Progenitor cell of endocrine pancreas (in vitro differentiated cells): Measurements from ENCODE around the gene ZNF780B. TPM values are rescaled to one million over a fixed set of nuclear protein-coding genes. Genes with fewer than 3 reads are reported as not detected.

ENCODE experiments used
- DNase-seq: peaks from one replicate; pipeline ENCODE4 v3.0.0; 2021; ENCODE audit warnings: low spot score; ENCODE audit not compliant: unreplicated experiment
- H3K27ac Mint-ChIP-seq: 2 replicates; pipeline ENCODE4 v1.8.0; 2021; ENCODE audit warnings: mild to moderate bottlenecking, moderate library complexity, mixed read lengths
- H3K27me3 Mint-ChIP-seq: 2 replicates; pipeline ENCODE4 v1.8.0; 2021; ENCODE audit warnings: mixed read lengths
- H3K36me3 Mint-ChIP-seq: 2 replicates; pipeline ENCODE4 v1.8.0; 2022; ENCODE audit warnings: mixed read lengths; ENCODE audit not compliant: insufficient read depth
- H3K4me1 Mint-ChIP-seq: 2 replicates; pipeline ENCODE4 v1.8.0; 2021; ENCODE audit warnings: low read depth, mixed read lengths
- H3K4me3 Mint-ChIP-seq: 2 replicates; pipeline ENCODE4 v1.8.0; 2021; ENCODE audit warnings: low read depth, mild to moderate bottlenecking, moderate library complexity, mixed read lengths
- H3K9me3 Mint-ChIP-seq: 2 replicates; pipeline ENCODE4 v1.8.0; 2021; ENCODE audit warnings: low read depth, mixed read lengths
- total RNA-seq: library from RNA; stranded (reverse); gene quantifications from 2 replicates; pipeline ENCODE4 v1.2.1, GENCODE V29; 2021
- TF ChIP-seq, protein P1 (sequence below): fragments of 200-600 bp; sonication (generic); IDR thresholded peaks from one replicate; pipeline ENCODE4 v1.5.0; 2021; ENCODE audit warnings: antibody characterized with exemption, mild to moderate bottlenecking; ENCODE audit not compliant: unreplicated experiment

ZNF780B gene
- total RNA-seq, 1 donor from 2014 or later, result 45.9 TPM

DNA sequence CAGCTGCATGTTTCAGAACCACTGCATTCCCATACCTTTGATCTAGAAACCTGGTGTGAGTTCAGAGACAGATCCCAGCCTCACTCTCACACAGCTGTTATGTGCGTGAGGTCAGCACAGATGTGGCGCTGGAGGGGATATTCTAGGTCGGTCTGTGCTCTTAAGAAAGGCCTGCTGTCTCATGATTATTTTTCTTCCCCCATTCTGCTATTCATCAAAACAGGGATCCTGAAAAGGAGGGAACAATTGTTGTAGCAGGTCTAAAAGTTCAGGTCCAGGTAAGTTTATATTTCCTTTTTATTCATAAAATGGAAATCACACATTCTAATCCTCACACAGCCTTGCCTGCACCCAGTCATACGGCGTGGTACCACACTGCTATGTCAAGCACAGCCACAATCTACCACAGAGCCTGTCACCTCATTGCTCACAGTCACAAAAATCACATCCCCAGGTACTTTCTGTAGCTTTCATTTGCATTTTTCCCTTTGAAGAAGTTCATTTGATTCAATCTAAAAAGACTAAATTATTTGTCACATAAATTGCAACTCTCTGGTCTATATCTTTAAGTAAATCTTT lies 58.3 kb downstream of the ZNF780B start:
- peaks cover 17% of the 10 kb centered on the region for H3K4me1 Mint-ChIP-seq
- TF ChIP-seq, protein P1, sequence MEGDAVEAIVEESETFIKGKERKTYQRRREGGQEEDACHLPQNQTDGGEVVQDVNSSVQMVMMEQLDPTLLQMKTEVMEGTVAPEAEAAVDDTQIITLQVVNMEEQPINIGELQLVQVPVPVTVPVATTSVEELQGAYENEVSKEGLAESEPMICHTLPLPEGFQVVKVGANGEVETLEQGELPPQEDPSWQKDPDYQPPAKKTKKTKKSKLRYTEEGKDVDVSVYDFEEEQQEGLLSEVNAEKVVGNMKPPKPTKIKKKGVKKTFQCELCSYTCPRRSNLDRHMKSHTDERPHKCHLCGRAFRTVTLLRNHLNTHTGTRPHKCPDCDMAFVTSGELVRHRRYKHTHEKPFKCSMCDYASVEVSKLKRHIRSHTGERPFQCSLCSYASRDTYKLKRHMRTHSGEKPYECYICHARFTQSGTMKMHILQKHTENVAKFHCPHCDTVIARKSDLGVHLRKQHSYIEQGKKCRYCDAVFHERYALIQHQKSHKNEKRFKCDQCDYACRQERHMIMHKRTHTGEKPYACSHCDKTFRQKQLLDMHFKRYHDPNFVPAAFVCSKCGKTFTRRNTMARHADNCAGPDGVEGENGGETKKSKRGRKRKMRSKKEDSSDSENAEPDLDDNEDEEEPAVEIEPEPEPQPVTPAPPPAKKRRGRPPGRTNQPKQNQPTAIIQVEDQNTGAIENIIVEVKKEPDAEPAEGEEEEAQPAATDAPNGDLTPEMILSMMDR, result no peak
- peaks cover 3% of the 10 kb centered on the region for H3K9me3 Mint-ChIP-seq
- no peak for DNase-seq
- peak overlapping the region; percentile 93 for H3K27ac Mint-ChIP-seq
- H3K36me3 Mint-ChIP-seq, result peaks cover 5% of the 10 kb centered on the region
- H3K4me3 Mint-ChIP-seq, result peak overlapping the region; percentile 90
- H3K27me3 Mint-ChIP-seq, result no peaks in the 10 kb centered on the region

DNA sequence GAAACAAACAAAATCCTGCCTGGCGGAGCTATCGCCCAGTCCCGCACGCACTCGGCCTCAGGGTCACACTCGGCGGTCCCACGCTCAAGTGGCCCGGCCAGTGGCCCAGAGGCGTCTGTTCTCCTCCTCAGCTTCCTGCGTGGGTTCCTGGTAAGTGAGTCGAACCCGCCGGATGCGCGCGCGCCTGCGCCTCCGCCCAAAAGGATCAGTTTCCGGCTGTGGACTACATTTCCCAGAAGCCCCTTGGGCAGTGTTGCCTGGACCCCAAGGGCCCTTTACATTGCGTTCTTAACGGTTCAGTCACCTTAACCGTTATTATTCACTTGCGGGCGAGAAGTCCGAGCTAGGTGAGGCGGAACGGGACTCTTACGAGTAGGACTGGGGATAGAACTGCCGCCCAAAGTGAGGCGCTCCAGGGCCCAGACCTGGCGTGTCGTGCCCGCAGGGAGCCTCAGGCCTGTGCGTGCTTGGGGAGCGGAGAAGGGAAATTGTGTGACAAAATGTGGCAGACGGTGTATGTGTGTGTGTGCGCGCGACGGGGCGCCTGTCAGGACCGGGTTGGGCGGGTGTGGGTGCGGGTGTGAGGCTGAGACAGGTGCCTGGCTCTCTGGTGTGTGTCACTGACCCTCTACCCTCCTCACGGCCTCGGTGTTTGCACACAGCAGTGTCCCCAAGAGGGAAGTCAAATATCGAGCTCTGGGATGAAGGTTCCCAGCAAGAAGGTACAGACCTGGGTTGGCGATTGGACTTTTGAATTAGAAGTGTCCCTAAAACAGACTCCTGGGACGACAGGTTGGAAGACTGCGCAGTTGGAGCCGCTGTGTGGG lies 59.0 kb downstream of the ZNF780B start, which contains the start of gene ZNF546:
ZNF546 (plus strand) TSS at position 250 of the 827 bp plus-strand sequence. CDS start 1,267 bp downstream, outside the sequence.
- Mint-ChIP-seq H3K27ac (peak within 1 kb of the TSS; percentile 93), H3K4me1 (peaks cover 17% of the 10 kb centered on the region), H3K9me3 (peaks cover 3% of the 10 kb centered on the region), H3K27me3 (no peaks in the 10 kb centered on the region), H3K36me3 (peaks cover 5% of the 10 kb centered on the region), H3K4me3 (peak within 1 kb of the TSS; percentile 90)
- DNase-seq, result peak; percentile 62
- TF ChIP-seq, protein P1, result no peak

DNA sequence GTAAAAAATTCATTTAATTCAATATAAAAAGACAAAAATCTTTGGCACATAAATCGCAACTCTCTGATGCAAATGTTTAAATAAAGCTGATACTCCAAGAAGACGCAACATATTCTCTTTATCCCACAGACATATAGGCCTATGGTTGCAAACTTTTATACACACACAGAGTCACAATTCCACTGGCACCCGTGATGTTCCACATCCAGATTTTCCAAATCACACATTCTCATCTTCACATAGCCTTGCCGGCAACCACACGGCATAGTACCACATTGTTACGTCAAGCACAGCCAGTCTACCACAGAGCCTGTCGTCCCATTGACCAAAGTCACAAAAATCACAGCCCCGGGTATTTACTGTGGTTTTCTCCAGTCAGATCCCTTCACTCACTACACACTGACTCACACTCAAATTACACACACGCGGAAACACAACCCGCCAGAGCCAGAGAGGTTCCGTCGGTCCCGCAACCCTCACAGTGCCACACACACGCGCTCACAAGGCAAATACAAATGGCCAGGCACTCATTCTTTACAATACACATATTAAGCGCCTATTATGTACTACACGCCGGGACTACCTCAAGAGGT lies 59.7 kb downstream of the ZNF780B start:
- peak overlapping the region; percentile 90 for H3K4me3 Mint-ChIP-seq
- no peaks in the 10 kb centered on the region for H3K27me3 Mint-ChIP-seq
- H3K4me1 Mint-ChIP-seq, result peaks cover 17% of the 10 kb centered on the region
- H3K9me3 Mint-ChIP-seq, result peaks cover 3% of the 10 kb centered on the region
- TF ChIP-seq, protein P1, result no peak
- H3K27ac Mint-ChIP-seq, result peak overlapping the region; percentile 93
- DNase-seq, result no peak
- peaks cover 5% of the 10 kb centered on the region for H3K36me3 Mint-ChIP-seq

DNA sequence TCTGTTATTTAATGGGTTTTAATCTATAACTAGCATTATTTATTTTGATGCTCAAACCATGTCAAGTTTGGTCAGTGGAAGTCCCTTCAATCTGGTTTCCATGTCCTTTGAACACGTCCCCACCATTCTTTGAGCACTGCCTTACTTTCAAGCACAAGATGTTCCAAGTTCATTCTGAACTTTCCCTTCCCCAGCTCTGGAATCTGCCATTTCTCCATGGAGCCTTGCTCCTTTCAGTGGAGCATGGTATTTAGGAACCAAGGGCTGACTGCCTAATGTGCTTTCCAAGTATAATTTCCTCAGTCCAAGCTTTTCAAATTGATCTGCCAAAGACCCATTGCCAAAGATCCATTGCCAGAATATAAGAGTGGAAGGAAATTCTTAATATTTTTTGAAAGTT lies 60.2 kb downstream of the ZNF780B start:
- Mint-ChIP-seq H3K27ac (no peak overlapping the region), H3K36me3 (peaks cover 5% of the 10 kb centered on the region), H3K4me3 (peak overlapping the region; percentile 65), H3K9me3 (peaks cover 3% of the 10 kb centered on the region), H3K4me1 (peaks cover 17% of the 10 kb centered on the region), H3K27me3 (no peaks in the 10 kb centered on the region)
- no peak for DNase-seq
- TF ChIP-seq, protein P1, result no peak

DNA sequence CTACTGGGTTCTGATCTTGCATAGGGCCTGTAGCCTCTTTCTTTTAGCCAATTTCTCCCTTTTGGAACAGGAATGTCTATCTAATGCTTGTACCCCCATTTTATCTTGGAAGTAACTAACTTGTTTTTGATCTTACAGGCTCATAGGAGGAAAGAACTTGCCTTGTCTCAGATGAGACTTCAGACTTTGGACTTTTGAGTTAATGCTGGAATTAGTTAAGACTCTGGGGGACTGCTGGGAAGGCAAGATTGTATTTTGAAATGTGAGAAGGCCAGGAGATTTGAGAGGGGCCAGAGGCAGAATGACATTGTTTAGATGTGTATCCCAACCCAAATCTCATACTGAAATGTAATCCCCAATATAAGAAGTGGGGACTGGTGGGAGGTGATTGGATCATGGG lies 61.7 kb downstream of the ZNF780B start:
- peak overlapping the region; percentile 2 for H3K4me3 Mint-ChIP-seq
- H3K27ac Mint-ChIP-seq, result no peak overlapping the region
- no peaks in the 10 kb centered on the region for H3K27me3 Mint-ChIP-seq
- peaks cover 3% of the 10 kb centered on the region for H3K9me3 Mint-ChIP-seq
- no peak for DNase-seq
- TF ChIP-seq, protein P1, result no peak
- peaks cover 7% of the 10 kb centered on the region for H3K36me3 Mint-ChIP-seq
- peaks cover 17% of the 10 kb centered on the region for H3K4me1 Mint-ChIP-seq
